HFFc6 (cell line): ENCODE measurements around the gene THSD4. TPM values are rescaled to one million over a fixed set of nuclear protein-coding genes. Genes with fewer than 3 reads are reported as not detected.
A peak's percentile ranks its signal among the peaks of the same experiment; 100 is the strongest.

ENCODE experiments used
- DNase-seq: peaks from one replicate; pipeline ENCODE4 v3.0.0-alpha.2; 2018
- H3K27ac Mint-ChIP-seq: 2 replicates; pipeline ENCODE4 v1.8.0; 2020; ENCODE audit warnings: mild to moderate bottlenecking, mixed read lengths
- H3K27me3 Mint-ChIP-seq: 2 replicates; pipeline ENCODE4 v1.8.0; 2021; ENCODE audit warnings: mild to moderate bottlenecking, moderate library complexity, mixed read lengths; ENCODE audit not compliant: insufficient read depth
- H3K36me3 Mint-ChIP-seq: 2 replicates; pipeline ENCODE4 v1.8.0; 2021; ENCODE audit warnings: low read depth, mixed read lengths
- H3K4me1 Mint-ChIP-seq: 2 replicates; pipeline ENCODE4 v1.8.0; 2020; ENCODE audit warnings: low read depth, mixed read lengths
- H3K4me3 Mint-ChIP-seq: 2 replicates; pipeline ENCODE4 v1.8.0; 2020; ENCODE audit warnings: mild to moderate bottlenecking, moderate library complexity, mixed read lengths
- H3K9me3 Mint-ChIP-seq: 2 replicates; pipeline ENCODE4 v1.8.0; 2020; ENCODE audit warnings: mild to moderate bottlenecking, mixed read lengths
- CTCF ChIP-seq: fragments of 200-600 bp; sonication (generic); IDR thresholded peaks from 2 replicates; pipeline ENCODE4 v1.5.0; 2021; ENCODE audit warnings: antibody characterized with exemption, mild to moderate bottlenecking
- total RNA-seq, 6 experiments: library from RNA; stranded (reverse); fragmentation: NEBNext Ultra II Directional; extraction: Animal tissue kit (Norgen Biotek cat#: 25700); gene quantifications; 2 replicates in 1 of 6; 3 replicates in 5 of 6; pipeline ENCODE4 v1.2.3, GENCODE V29; 2021

THSD4 gene
- total RNA-seq, 6 experiments from 2014 or later = 32.7 to 39.1 (median 36.4) TPM

- Mint-ChIP-seq H3K27me3 (peaks cover 3% of the 10 kb centered on the region; the same call in 1 of the 2 replicates), H3K4me3 (no peak overlapping the region)
Measured at GRCh38 chr15:71219645-71220044, 104.4 kb downstream of the THSD4 start.

GRCh38 chr15:71220828-71221227 is 105.6 kb downstream of the THSD4 start:
- no peak overlapping the region for H3K27ac Mint-ChIP-seq
- H3K4me3 Mint-ChIP-seq = no peak overlapping the region
- peaks cover 35% of the 10 kb centered on the region for H3K36me3 Mint-ChIP-seq
- no peaks in the 10 kb centered on the region for H3K9me3 Mint-ChIP-seq
- no peak for TF ChIP-seq CTCF
- DNase-seq = no peak
- peaks cover 3% of the 10 kb centered on the region; the same call in 1 of the 2 replicates for H3K27me3 Mint-ChIP-seq
- H3K4me1 Mint-ChIP-seq = peaks cover 19% of the 10 kb centered on the region

More at GRCh38 chr15:71219645-71220044, 104.4 kb downstream of the THSD4 start:
- no peak for TF ChIP-seq CTCF
- peaks cover 40% of the 10 kb centered on the region for H3K36me3 Mint-ChIP-seq
- H3K4me1 Mint-ChIP-seq = peaks cover 19% of the 10 kb centered on the region
- no peaks in the 10 kb centered on the region for H3K9me3 Mint-ChIP-seq
- DNase-seq = peak; percentile 47
- peak overlapping the region; percentile 74 for H3K27ac Mint-ChIP-seq

GRCh38 chr15:71221417-71221816 is 106.1 kb downstream of the THSD4 start:
- Mint-ChIP-seq H3K27ac (no peak overlapping the region), H3K9me3 (no peaks in the 10 kb centered on the region), H3K4me3 (no peak overlapping the region), H3K36me3 (peaks cover 29% of the 10 kb centered on the region), H3K4me1 (peaks cover 19% of the 10 kb centered on the region), H3K27me3 (peaks cover 3% of the 10 kb centered on the region; the same call in 1 of the 2 replicates)
- no peak for TF ChIP-seq CTCF
- no peak for DNase-seq

- Mint-ChIP-seq H3K36me3 (peaks cover 30% of the 10 kb centered on the region), H3K27me3 (peaks cover 5% of the 10 kb centered on the region), H3K9me3 (no peaks in the 10 kb centered on the region), H3K27ac (no peak overlapping the region), H3K4me3 (no peak overlapping the region), H3K4me1 (peaks cover 16% of the 10 kb centered on the region)
- no peak for DNase-seq
- no peak for TF ChIP-seq CTCF
Measured at GRCh38 chr15:71223516-71223915, 108.2 kb downstream of the THSD4 start.

- DNase-seq = no peak
- Mint-ChIP-seq H3K27me3 (peaks cover 3% of the 10 kb centered on the region), H3K9me3 (no peaks in the 10 kb centered on the region), H3K27ac (no peak overlapping the region), H3K4me1 (peaks cover 16% of the 10 kb centered on the region), H3K36me3 (peaks cover 27% of the 10 kb centered on the region), H3K4me3 (no peak overlapping the region)
- no peak for TF ChIP-seq CTCF
Measured at GRCh38 chr15:71224024-71224423, 108.8 kb downstream of the THSD4 start.

- no peak for DNase-seq
- Mint-ChIP-seq H3K27me3 (peaks cover 3% of the 10 kb centered on the region), H3K4me3 (no peak overlapping the region), H3K36me3 (peaks cover 27% of the 10 kb centered on the region), H3K9me3 (no peaks in the 10 kb centered on the region), H3K4me1 (0 out of 2 replicates have a peak, but pooled peaks cover 7% of the 10 kb centered on the region), H3K27ac (no peak overlapping the region)
- TF ChIP-seq CTCF = no peak
Measured at GRCh38 chr15:71225851-71226250, 110.6 kb downstream of the THSD4 start.
